ENCODE results near the gene ACOT13.
"Not testable (repeated sequence)": the region's sequence is repeated elsewhere in the genome, so short reads cannot be mapped to it uniquely, and the experiment has no call there.

The ACOT13 gene

DNA sequence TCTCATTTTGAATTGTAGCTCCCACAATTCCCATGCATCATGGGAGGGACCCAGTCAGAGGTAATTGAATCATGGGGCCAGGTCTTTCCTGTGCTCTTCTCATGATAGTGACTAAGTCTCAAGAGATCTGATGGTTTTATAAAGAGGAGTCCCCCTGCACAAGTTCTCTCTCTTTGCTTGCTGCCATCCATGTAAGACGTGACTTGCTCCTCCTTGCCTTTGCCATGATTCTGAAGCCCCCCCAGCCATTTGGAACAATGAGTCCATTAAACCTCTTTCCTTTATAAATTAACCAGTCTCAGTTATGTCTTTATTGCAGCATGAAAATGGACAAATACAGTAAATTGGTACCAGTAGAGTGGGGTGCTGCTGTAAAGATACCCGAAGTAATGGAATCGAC is 63.8 kb downstream of the ACOT13 start:
- DNase-seq (ENCODE audit: low read depth, low spot score), result not testable (repeated sequence)

DNA sequence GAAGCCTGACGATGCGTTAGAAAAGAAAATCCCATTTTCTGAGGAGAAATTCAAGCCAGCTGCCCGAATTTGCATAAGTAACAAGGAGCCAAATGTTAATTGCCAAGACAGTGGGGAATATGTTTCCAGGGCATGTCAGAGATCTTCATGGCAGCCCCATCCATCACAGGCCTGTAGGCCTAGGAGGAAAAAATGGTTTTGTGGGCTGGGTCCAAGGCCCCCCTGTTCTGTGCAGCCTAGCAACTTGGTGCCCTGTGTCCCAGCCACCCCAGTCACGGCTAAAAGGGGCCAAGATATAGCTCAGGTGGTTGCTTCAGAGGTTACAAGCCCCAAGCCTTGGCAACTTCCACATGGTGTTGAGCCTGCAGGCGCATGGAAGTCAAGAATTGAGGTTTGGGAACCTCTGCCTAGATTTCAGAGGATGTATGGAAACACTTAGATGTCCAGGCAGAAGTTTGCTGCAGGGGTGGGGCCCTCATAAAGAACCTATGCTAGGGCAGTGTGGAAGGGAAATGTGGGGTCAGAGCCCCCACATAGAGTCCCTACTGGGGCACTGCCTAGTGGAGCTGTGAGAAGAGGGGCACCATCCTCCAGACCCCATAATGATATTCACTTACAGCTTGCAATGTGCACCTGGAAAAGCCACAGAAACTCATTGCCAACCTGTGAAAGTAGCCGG is 64.7 kb downstream of the ACOT13 start:
- not testable (repeated sequence) for DNase-seq (ENCODE audit: low read depth, low spot score)

DNA sequence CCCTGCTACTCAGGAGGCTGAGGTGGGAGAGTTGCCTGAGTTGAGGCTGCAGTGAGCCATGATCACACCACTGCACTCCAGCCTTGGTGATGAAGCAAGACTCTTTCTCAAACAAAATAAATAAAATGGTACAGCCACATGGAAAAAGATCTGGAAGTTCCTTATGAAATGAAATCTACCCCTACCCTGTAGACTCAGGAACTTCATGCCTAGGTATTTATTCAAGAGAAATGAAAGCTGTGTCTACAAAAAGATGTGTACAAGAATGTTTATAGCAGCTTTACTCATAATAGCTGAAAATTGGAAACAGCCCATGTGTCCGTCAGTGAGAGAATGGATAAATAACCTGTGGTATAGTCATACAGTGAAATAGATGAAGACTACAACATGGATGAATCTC is 67.3 kb downstream of the ACOT13 start:
- DNase-seq (ENCODE audit: low read depth, low spot score), result no peak

- not testable (repeated sequence) for DNase-seq (ENCODE audit: low read depth, low spot score)
These were observed 67.8 kb downstream of the ACOT13 start for GRCh38 chr6:24734710-24735109.

- no peak for DNase-seq (ENCODE audit: low read depth, low spot score)
These were observed 71.9 kb downstream of the ACOT13 start for GRCh38 chr6:24738741-24739140.

DNA sequence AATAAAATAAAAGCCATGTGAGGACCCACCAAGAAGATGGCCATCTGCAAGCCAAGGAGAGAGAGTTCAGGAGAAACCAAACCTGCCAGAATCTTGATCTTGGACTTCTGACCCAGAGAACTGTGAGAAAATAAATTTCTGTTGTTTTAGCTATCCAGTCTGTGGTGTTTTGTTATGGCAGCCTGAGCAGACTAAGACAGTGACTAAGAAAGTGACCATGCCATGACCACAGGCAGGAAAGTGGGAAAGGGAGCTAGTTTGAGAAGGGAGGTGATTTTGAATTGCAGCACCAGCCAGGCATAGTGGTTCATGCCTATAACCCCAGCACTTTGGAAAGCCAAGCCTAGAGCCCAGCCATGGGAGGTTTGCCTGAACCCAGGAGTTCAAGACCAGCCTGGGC is 74.0 kb downstream of the ACOT13 start:
- DNase-seq (ENCODE audit: low read depth, low spot score), result no peak

- no peak for DNase-seq (ENCODE audit: low read depth, low spot score)
These were observed 75.4 kb downstream of the ACOT13 start for GRCh38 chr6:24742216-24742738.

- no peak for DNase-seq (ENCODE audit: low read depth, low spot score)
These were observed 76.5 kb downstream of the ACOT13 start for GRCh38 chr6:24743265-24743943.

GRCh38 chr6:24743944-24744335 is 77.1 kb downstream of the ACOT13 start:
- DNase-seq (ENCODE audit: low read depth, low spot score), result no peak

DNA sequence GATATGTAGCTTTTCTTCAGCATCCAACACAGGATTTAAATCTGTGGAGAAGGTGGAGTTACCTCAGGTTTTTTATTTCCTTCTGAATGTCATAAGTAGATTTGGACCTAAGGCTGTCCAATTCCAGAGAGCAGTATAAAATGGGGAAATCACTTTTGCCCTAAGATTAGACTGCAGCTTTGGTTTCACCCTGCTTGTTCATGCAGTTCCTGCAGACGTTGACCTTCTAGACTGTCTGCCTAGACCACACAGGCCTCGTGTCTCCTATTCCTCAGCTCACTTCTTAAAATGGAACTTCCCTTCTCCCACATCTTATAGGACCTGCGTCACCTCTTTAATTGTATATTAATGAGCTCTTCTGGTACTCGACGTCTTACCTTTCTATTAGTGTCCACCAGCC is 78.0 kb downstream of the ACOT13 start:
- DNase-seq (ENCODE audit: low read depth, low spot score), result no peak

- no peak for DNase-seq (ENCODE audit: low read depth, low spot score)
These were observed 82.4 kb downstream of the ACOT13 start for GRCh38 chr6:24749297-24749696.

DNA sequence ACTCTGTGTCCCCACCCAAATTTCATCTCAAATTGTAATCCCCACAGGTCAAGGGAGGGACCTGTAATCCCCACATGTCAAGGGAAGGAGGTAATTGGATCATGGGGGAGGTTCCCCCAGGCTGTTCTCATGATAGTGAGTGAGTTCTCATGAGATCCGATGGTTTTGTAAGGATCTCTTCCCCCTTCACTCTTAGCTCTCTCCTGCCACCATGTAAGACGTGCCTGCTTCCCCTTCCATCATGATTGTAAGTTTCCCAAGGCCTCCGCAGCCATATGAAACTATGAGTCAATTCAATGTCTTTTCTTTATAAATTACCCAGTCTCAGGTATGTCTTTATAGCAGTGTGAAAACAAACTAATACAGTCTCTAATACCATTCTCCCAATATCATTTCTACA is 84.0 kb downstream of the ACOT13 start:
- DNase-seq (ENCODE audit: low read depth, low spot score), result not testable (repeated sequence)

- no peak for DNase-seq (ENCODE audit: low read depth, low spot score)
These were observed 85.6 kb downstream of the ACOT13 start for GRCh38 chr6:24752503-24752902.

- peak; percentile 40 for DNase-seq (ENCODE audit: low read depth, low spot score)
These were observed 86.1 kb downstream of the ACOT13 start for GRCh38 chr6:24752917-24753492.

- DNase-seq (ENCODE audit: low read depth, low spot score), result no peak
These were observed 86.7 kb downstream of the ACOT13 start for GRCh38 chr6:24753545-24753944.

DNA sequence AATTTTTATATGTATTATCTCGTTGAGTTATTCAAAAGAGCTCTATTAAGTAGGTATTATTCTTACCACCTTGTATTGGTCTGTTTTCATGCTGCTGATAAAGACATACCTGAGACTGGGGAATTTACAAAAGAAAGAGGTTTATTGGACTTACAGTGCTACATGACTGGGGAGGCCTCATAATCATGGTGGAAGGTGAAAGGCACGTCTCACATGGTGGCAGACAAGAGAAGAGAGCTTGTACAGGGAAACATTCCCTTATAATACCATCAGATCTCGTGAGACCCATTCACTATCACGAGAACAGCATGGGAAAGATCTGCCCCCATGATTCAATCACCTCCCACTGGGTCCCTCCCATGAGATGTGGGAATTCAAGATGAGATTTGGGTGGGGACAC is 87.5 kb downstream of the ACOT13 start:
- DNase-seq (ENCODE audit: low read depth, low spot score), result not testable (repeated sequence)

All from ELF-1 (cell line).